Panc1 (cell line): ENCODE data around the gene AGAP1.

Experiments
- CTCF ChIP-seq: fragments of 450-650 bp; IDR thresholded peaks from 2 replicates; pipeline ENCODE4 v1.5.1; 2017; ENCODE audit warnings: mild to moderate bottlenecking
- REST ChIP-seq, 2 experiments: IDR thresholded peaks; 2 replicates each; pipeline ENCODE4 v1.6.1; 2011 to 2012; ENCODE audit warnings: low read depth in 2 of 2, control low read depth in 1 of 2, low read length in 1 of 2, mild to moderate bottlenecking in 1 of 2, moderate library complexity in 1 of 2; ENCODE audit not compliant: insufficient read depth in 1 of 2
- SIN3A ChIP-seq: IDR thresholded peaks from 2 replicates; pipeline ENCODE4 v1.6.1; 2012; ENCODE audit warnings: low read depth, mild to moderate bottlenecking, low read length, moderate library complexity, borderline replicate concordance; ENCODE audit not compliant: insufficient read depth
- TCF7L2 ChIP-seq: IDR thresholded peaks from 2 replicates; pipeline ENCODE4 v1.6.1; 2011; ENCODE audit warnings: mild to moderate bottlenecking, low read depth, low read length, inconsistent platforms

- TF ChIP-seq TCF7L2: no peak
- no peak for TF ChIP-seq SIN3A
- TF ChIP-seq CTCF: no peak
- no peak for TF ChIP-seq REST (IDR thresholded peaks at IDR 0.05; ENCODE audit: insufficient read depth in 1 of 2, low read depth in 2 of 2, low read length in 1 of 2)
Observed at GRCh38 chr2:236086971-236087465, 593.2 kb downstream of the AGAP1 start.
